ENCODE measurements around the gene TMEM258. TPM values are rescaled to one million over a fixed set of nuclear protein-coding genes. Genes with fewer than 3 reads are reported as not detected.

Gene TMEM258
- total RNA-seq, 1 experiment from 2014 or later, result 201 TPM

DNA sequence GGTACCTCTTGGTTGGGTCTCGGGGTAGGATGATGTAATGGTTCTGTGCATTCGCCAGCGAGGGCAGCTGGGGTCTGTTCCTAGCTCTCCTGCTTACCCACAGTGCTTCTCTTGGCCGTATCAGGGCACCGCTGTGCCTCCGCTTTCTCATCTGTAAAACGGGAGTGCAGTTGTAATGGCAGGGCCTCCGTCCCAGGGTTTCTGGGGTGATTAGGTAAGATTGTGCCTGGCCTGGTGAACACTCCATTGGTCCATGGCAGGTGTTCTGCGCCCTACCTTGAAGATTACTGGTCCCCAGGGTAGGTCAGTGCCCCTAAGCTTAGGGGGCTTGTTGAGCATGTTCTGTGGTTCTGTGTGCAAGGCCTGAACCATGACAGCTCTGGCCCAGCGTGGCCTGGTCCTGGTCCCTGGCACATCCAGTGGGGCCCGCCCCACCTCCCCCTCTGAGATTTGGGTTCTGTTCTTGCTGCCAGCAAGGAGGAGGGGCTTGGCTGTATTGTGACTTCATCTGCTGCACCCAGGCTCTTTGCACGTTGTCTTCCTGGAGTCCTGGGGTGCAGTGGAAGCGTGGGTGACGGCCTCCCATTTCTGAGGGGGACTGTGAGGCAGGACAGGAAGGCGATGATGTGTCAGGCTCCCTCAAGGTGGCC, 35.1 kb downstream of the TMEM258 start:
- Mint-ChIP-seq H3K4me3 (no peak overlapping the region), H3K4me1 (peaks cover 48 to 59% of the 10 kb centered on the region in 2 experiments)
- H3K4me2 ChIP-seq (ENCODE audit: insufficient read depth, insufficient read length, low read length), result no peak overlapping the region

More for the DNA sequence above, 35.1 kb downstream of the TMEM258 start:
- Mint-ChIP-seq H3K36me3 (ENCODE audit: insufficient read depth in 1 of 3, low read depth in 3 of 3) (no peaks in the 10 kb centered on the region), H3K27ac (peak overlapping the region in 2 of 3 experiments; percentile 77 to 89; a peak in 2 of 7 replicates), H3K27me3 (ENCODE audit: low read depth) (peaks cover 17% of the 10 kb centered on the region), H3K9me3 (peaks cover 0 to 3% of the 10 kb centered on the region in 2 experiments; a peak in 1 of 5 replicates)
- Histone ChIP-seq H4K5ac (ENCODE audit: insufficient read length, low read depth, low read length) (no peak overlapping the region), H2BK120ac (ENCODE audit: low read depth, low read length, poor library complexity, severe bottlenecking) (no peak overlapping the region), H2BK12ac (ENCODE audit: insufficient read length, low read depth, low read length) (no peak overlapping the region), H3K4me1 (ENCODE audit: insufficient read depth, low read length) (peaks cover 4% of the 10 kb centered on the region; the same call in 1 of the 2 replicates), H2BK20ac (ENCODE audit: low read depth, low read length, poor library complexity, severe bottlenecking) (no peak overlapping the region), H4K8ac (replicated peaks; ENCODE audit: insufficient read length, low read depth, low read length) (no peak overlapping the region), H3K27ac (ENCODE audit: insufficient read length, low read depth, low read length) (no peak overlapping the region), H3T11ph (ENCODE audit: low read length) (no peak overlapping the region), H3K18ac (ENCODE audit: insufficient read length, low read depth, low read length) (no peak overlapping the region), H3K56ac (ENCODE audit: insufficient read length, low read depth, low read length) (no peak overlapping the region), H3K79me2 (ENCODE audit: insufficient read depth, low read length) (no peaks in the 10 kb centered on the region), H4K20me1 (ENCODE audit: control insufficient read depth, insufficient read depth, insufficient read length) (no peaks in the 10 kb centered on the region), H3K23me2 (ENCODE audit: insufficient read length, low read depth, low read length, poor library complexity, severe bottlenecking) (peaks cover 5% of the 10 kb centered on the region), H4K91ac (ENCODE audit: insufficient read length, low read depth, low read length) (no peak overlapping the region), H2BK5ac (ENCODE audit: insufficient read length, low read length) (no peak overlapping the region), H3K79me1 (ENCODE audit: insufficient read depth, low read depth, low read length, poor library complexity, severe bottlenecking) (no peaks in the 10 kb centered on the region), H2AK5ac (ENCODE audit: insufficient read length, low read length) (no peak overlapping the region), H3K27me3 (ENCODE audit: insufficient read depth, low read length) (peaks cover 8% of the 10 kb centered on the region; the same call in 1 of the 2 replicates), H2BK15ac (ENCODE audit: low read depth, low read length) (no peak overlapping the region), H3K14ac (ENCODE audit: insufficient read depth, low read length) (no peak overlapping the region), H3K23ac (ENCODE audit: insufficient read length, low read depth, low read length) (no peak overlapping the region), H3K9ac (ENCODE audit: extremely low read depth, insufficient read length, low read length) (no peak overlapping the region), H3K9me3 (ENCODE audit: control insufficient read depth, low read depth, low read length) (no peaks in the 10 kb centered on the region), H2AFZ (ENCODE audit: low read length) (no peak overlapping the region), H3K4ac (ENCODE audit: low read depth, low read length) (no peak overlapping the region)
- no CpG with 5 or more reads among the region's 15 CpGs for WGBS (ENCODE audit: extremely low coverage, insufficient read length, low lambda C conversion rate)
- TF ChIP-seq, protein P1, sequence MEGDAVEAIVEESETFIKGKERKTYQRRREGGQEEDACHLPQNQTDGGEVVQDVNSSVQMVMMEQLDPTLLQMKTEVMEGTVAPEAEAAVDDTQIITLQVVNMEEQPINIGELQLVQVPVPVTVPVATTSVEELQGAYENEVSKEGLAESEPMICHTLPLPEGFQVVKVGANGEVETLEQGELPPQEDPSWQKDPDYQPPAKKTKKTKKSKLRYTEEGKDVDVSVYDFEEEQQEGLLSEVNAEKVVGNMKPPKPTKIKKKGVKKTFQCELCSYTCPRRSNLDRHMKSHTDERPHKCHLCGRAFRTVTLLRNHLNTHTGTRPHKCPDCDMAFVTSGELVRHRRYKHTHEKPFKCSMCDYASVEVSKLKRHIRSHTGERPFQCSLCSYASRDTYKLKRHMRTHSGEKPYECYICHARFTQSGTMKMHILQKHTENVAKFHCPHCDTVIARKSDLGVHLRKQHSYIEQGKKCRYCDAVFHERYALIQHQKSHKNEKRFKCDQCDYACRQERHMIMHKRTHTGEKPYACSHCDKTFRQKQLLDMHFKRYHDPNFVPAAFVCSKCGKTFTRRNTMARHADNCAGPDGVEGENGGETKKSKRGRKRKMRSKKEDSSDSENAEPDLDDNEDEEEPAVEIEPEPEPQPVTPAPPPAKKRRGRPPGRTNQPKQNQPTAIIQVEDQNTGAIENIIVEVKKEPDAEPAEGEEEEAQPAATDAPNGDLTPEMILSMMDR (conservative IDR thresholded peaks at IDR 0.05), result no peak
- DNase-seq, result no peak
